Measurements from ENCODE around the gene ZNF444.
A peak's percentile ranks its signal among the peaks of the same experiment; 100 is the strongest.

The ZNF444 gene

GRCh38 chr19:56115490-56115889, 25.6 kb upstream of the ZNF444 start:
- no peaks in the 10 kb centered on the region for H3K27me3 ChIP-seq (ENCODE audit: insufficient read depth, low read length)
- H2AFZ ChIP-seq (ENCODE audit: low read length, unreplicated experiment) = no peak overlapping the region
- H3K4me3 ChIP-seq (ENCODE audit: low read depth, low read length) = no peak overlapping the region
- no peak overlapping the region for H3K27ac ChIP-seq (ENCODE audit: low read depth, low read length)
- H3K36me3 ChIP-seq (ENCODE audit: insufficient read depth, low read length) = no peaks in the 10 kb centered on the region
- H3K4me1 ChIP-seq (ENCODE audit: control insufficient read depth, insufficient read depth, low read length, unreplicated experiment) = peaks cover 21% of the 10 kb centered on the region
- H3K79me2 ChIP-seq (ENCODE audit: control insufficient read depth, insufficient read depth, low read length, unreplicated experiment) = peaks cover 79% of the 10 kb centered on the region

- H2AFZ ChIP-seq (ENCODE audit: low read length, unreplicated experiment) = no peak overlapping the region
- peaks cover 77% of the 10 kb centered on the region for H3K79me2 ChIP-seq (ENCODE audit: control insufficient read depth, insufficient read depth, low read length, unreplicated experiment)
- no peak overlapping the region for H3K27ac ChIP-seq (ENCODE audit: low read depth, low read length)
- peaks cover 12% of the 10 kb centered on the region for H3K4me1 ChIP-seq (ENCODE audit: control insufficient read depth, insufficient read depth, low read length, unreplicated experiment)
- H3K36me3 ChIP-seq (ENCODE audit: insufficient read depth, low read length) = no peaks in the 10 kb centered on the region
- no peak overlapping the region for H3K4me3 ChIP-seq (ENCODE audit: low read depth, low read length)
- no peaks in the 10 kb centered on the region for H3K27me3 ChIP-seq (ENCODE audit: insufficient read depth, low read length)
Measured at GRCh38 chr19:56116606-56117005, 24.5 kb upstream of the ZNF444 start.

GRCh38 chr19:56117376-56117884, 23.7 kb upstream of the ZNF444 start:
- Histone ChIP-seq H3K27me3 (ENCODE audit: insufficient read depth, low read length) (no peaks in the 10 kb centered on the region), H3K27ac (ENCODE audit: low read depth, low read length) (no peak overlapping the region), H3K79me2 (ENCODE audit: control insufficient read depth, insufficient read depth, low read length, unreplicated experiment) (peaks cover 69% of the 10 kb centered on the region), H3K36me3 (ENCODE audit: insufficient read depth, low read length) (no peaks in the 10 kb centered on the region), H2AFZ (ENCODE audit: low read length, unreplicated experiment) (no peak overlapping the region), H3K4me1 (ENCODE audit: control insufficient read depth, insufficient read depth, low read length, unreplicated experiment) (peaks cover 12% of the 10 kb centered on the region), H3K4me3 (ENCODE audit: low read depth, low read length) (no peak overlapping the region)

- Histone ChIP-seq H2AFZ (ENCODE audit: low read length, unreplicated experiment) (no peak overlapping the region), H3K4me1 (ENCODE audit: control insufficient read depth, insufficient read depth, low read length, unreplicated experiment) (peaks cover 12% of the 10 kb centered on the region), H3K79me2 (ENCODE audit: control insufficient read depth, insufficient read depth, low read length, unreplicated experiment) (peaks cover 65% of the 10 kb centered on the region), H3K27me3 (ENCODE audit: insufficient read depth, low read length) (no peaks in the 10 kb centered on the region), H3K27ac (ENCODE audit: low read depth, low read length) (no peak overlapping the region), H3K36me3 (ENCODE audit: insufficient read depth, low read length) (no peaks in the 10 kb centered on the region), H3K4me3 (ENCODE audit: low read depth, low read length) (no peak overlapping the region)
Measured at GRCh38 chr19:56117889-56118288, 23.2 kb upstream of the ZNF444 start.

GRCh38 chr19:56118666-56119581, 22.2 kb upstream of the ZNF444 start:
- Histone ChIP-seq H3K36me3 (ENCODE audit: insufficient read depth, low read length) (no peaks in the 10 kb centered on the region), H3K27ac (ENCODE audit: low read depth, low read length) (peak overlapping the region; percentile 92), H2AFZ (ENCODE audit: low read length, unreplicated experiment) (no peak overlapping the region), H3K4me3 (ENCODE audit: low read depth, low read length) (peak overlapping the region; percentile 89), H3K4me1 (ENCODE audit: control insufficient read depth, insufficient read depth, low read length, unreplicated experiment) (peaks cover 12% of the 10 kb centered on the region), H3K27me3 (ENCODE audit: insufficient read depth, low read length) (no peaks in the 10 kb centered on the region), H3K79me2 (ENCODE audit: control insufficient read depth, insufficient read depth, low read length, unreplicated experiment) (peaks cover 56% of the 10 kb centered on the region)

- H3K36me3 ChIP-seq (ENCODE audit: insufficient read depth, low read length) = no peaks in the 10 kb centered on the region
- no peak overlapping the region for H2AFZ ChIP-seq (ENCODE audit: low read length, unreplicated experiment)
- peak overlapping the region; percentile 92 for H3K27ac ChIP-seq (ENCODE audit: low read depth, low read length)
- H3K4me1 ChIP-seq (ENCODE audit: control insufficient read depth, insufficient read depth, low read length, unreplicated experiment) = peaks cover 12% of the 10 kb centered on the region
- H3K4me3 ChIP-seq (ENCODE audit: low read depth, low read length) = peak overlapping the region; percentile 89
- H3K27me3 ChIP-seq (ENCODE audit: insufficient read depth, low read length) = no peaks in the 10 kb centered on the region
- H3K79me2 ChIP-seq (ENCODE audit: control insufficient read depth, insufficient read depth, low read length, unreplicated experiment) = peaks cover 49% of the 10 kb centered on the region
Measured at GRCh38 chr19:56119582-56119978, 21.5 kb upstream of the ZNF444 start.

- H2AFZ ChIP-seq (ENCODE audit: low read length, unreplicated experiment) = no peak overlapping the region
- H3K79me2 ChIP-seq (ENCODE audit: control insufficient read depth, insufficient read depth, low read length, unreplicated experiment) = peaks cover 45% of the 10 kb centered on the region
- H3K36me3 ChIP-seq (ENCODE audit: insufficient read depth, low read length) = no peaks in the 10 kb centered on the region
- no peaks in the 10 kb centered on the region for H3K27me3 ChIP-seq (ENCODE audit: insufficient read depth, low read length)
- H3K4me3 ChIP-seq (ENCODE audit: low read depth, low read length) = peak overlapping the region; percentile 89
- peak overlapping the region; percentile 92 for H3K27ac ChIP-seq (ENCODE audit: low read depth, low read length)
- H3K4me1 ChIP-seq (ENCODE audit: control insufficient read depth, insufficient read depth, low read length, unreplicated experiment) = peaks cover 12% of the 10 kb centered on the region
Measured at GRCh38 chr19:56120002-56120370, 21.1 kb upstream of the ZNF444 start.

GRCh38 chr19:56120371-56121179, 20.5 kb upstream of the ZNF444 start:
- peaks cover 12% of the 10 kb centered on the region for H3K4me1 ChIP-seq (ENCODE audit: control insufficient read depth, insufficient read depth, low read length, unreplicated experiment)
- H3K4me3 ChIP-seq (ENCODE audit: low read depth, low read length) = peak overlapping the region; percentile 89
- peak overlapping the region; percentile 92 for H3K27ac ChIP-seq (ENCODE audit: low read depth, low read length)
- peaks cover 42% of the 10 kb centered on the region for H3K79me2 ChIP-seq (ENCODE audit: control insufficient read depth, insufficient read depth, low read length, unreplicated experiment)
- H3K27me3 ChIP-seq (ENCODE audit: insufficient read depth, low read length) = no peaks in the 10 kb centered on the region
- H2AFZ ChIP-seq (ENCODE audit: low read length, unreplicated experiment) = no peak overlapping the region
- no peaks in the 10 kb centered on the region for H3K36me3 ChIP-seq (ENCODE audit: insufficient read depth, low read length)

- H3K36me3 ChIP-seq (ENCODE audit: insufficient read depth, low read length) = no peaks in the 10 kb centered on the region
- H2AFZ ChIP-seq (ENCODE audit: low read length, unreplicated experiment) = peak within 1 kb of the TSS; percentile 43
- H3K4me1 ChIP-seq (ENCODE audit: control insufficient read depth, insufficient read depth, low read length, unreplicated experiment) = peaks cover 12% of the 10 kb centered on the region
- H3K27ac ChIP-seq (ENCODE audit: low read depth, low read length) = peak within 1 kb of the TSS; percentile 92
- H3K79me2 ChIP-seq (ENCODE audit: control insufficient read depth, insufficient read depth, low read length, unreplicated experiment) = peaks cover 36% of the 10 kb centered on the region
- peak within 1 kb of the TSS; percentile 89 for H3K4me3 ChIP-seq (ENCODE audit: low read depth, low read length)
- no peaks in the 10 kb centered on the region for H3K27me3 ChIP-seq (ENCODE audit: insufficient read depth, low read length)
Measured at GRCh38 chr19:56121180-56122167, 19.6 kb upstream of the ZNF444 start, which contains the start of gene ZNF787. ZNF787 (minus strand) TSS chr19:56121295; CDS start chr19:56103217, 18,078 bp downstream.
